Stimulated activated CD4-positive, alpha-beta T cell treated with anti-CD3 and anti-CD28 coated beads, TNF-alpha, amount 100 ng/mL, for 1 hour (primary cell): ENCODE data around the gene OR3A2.
"Not testable (repeated sequence)": the region's sequence is repeated elsewhere in the genome, so short reads cannot be mapped to it uniquely, and the experiment has no call there.

Experiments used
- DNase-seq, 3 donors: peaks; one replicate each; pipeline ENCODE4 v3.0.0-alpha.2; 2020; ENCODE audit warnings: low read depth in 3 of 3, low spot score in 1 of 3

OR3A2 gene

GRCh38 chr17:3295632-3296031, 90.5 kb downstream of the OR3A2 start:
- no peak for DNase-seq

GRCh38 chr17:3293548-3293947, 92.6 kb downstream of the OR3A2 start:
- not testable (repeated sequence) for DNase-seq

- DNase-seq = no peak
These were observed 103.2 kb downstream of the OR3A2 start for GRCh38 chr17:3282901-3283300.

- no peak for DNase-seq
These were observed 110.0 kb downstream of the OR3A2 start for GRCh38 chr17:3276126-3276525.

GRCh38 chr17:3271072-3271848, 114.8 kb downstream of the OR3A2 start:
- no peak for DNase-seq

- DNase-seq = no peak
These were observed 125.5 kb downstream of the OR3A2 start for GRCh38 chr17:3260600-3260999.

- no peak for DNase-seq
These were observed 125.9 kb downstream of the OR3A2 start for GRCh38 chr17:3260163-3260562.

- DNase-seq = no peak
These were observed 129.5 kb downstream of the OR3A2 start for GRCh38 chr17:3256575-3256974.

GRCh38 chr17:3249013-3249412, 137.1 kb downstream of the OR3A2 start:
- not testable (repeated sequence) for DNase-seq

GRCh38 chr17:3244841-3245240, 141.3 kb downstream of the OR3A2 start:
- not testable (repeated sequence) for DNase-seq

GRCh38 chr17:3241044-3241443, 145.1 kb downstream of the OR3A2 start:
- DNase-seq = not testable (repeated sequence)

- DNase-seq = not testable (repeated sequence)
These were observed 147.4 kb downstream of the OR3A2 start for GRCh38 chr17:3238685-3239084.

GRCh38 chr17:3232300-3232699, 153.8 kb downstream of the OR3A2 start:
- DNase-seq = not testable (repeated sequence)
